CD14-positive monocyte (primary cell): ENCODE measurements around the gene VPS35L. TPM values are rescaled to one million over a fixed set of nuclear protein-coding genes. Genes with fewer than 3 reads are reported as not detected.
"Not testable (repeated sequence)": the region's sequence is repeated elsewhere in the genome, so short reads cannot be mapped to it uniquely, and the experiment has no call there.

Experiments
- DNase-seq, 3 donors: peaks; one replicate each; pipeline ENCODE4 v3.0.0-alpha.2; 2011 to 2022
- H2AFZ ChIP-seq: 2 replicates; pipeline ENCODE4 v1.6.0; 2012; ENCODE audit warnings: mild to moderate bottlenecking, low read depth, low read length, inconsistent platforms; ENCODE audit not compliant: insufficient read depth, poor library complexity, severe bottlenecking
- H3K27ac ChIP-seq, 2 donors: 1 replicate in 1 of 2; 2 replicates in 1 of 2; pipeline ENCODE4 v1.5.1; 2012 to 2013; ENCODE audit warnings: low read length in 2 of 2, control low read depth in 1 of 2, inconsistent platforms in 1 of 2, low read depth in 1 of 2, mild to moderate bottlenecking in 1 of 2
- H3K27me3 ChIP-seq, 2 donors: one replicate each; pipeline versions ENCODE4 v1.6.0 to v1.6.1; 2011 to 2013; ENCODE audit warnings: low read length in 2 of 2; ENCODE audit not compliant: control insufficient read depth in 2 of 2, insufficient read depth in 2 of 2
- H3K36me3 ChIP-seq, 2 donors: replicated peaks in 1 of 2; 1 replicate in 1 of 2; 2 replicates in 1 of 2; pipeline versions ENCODE4 v1.5.1 to v1.6.1; 2012 to 2013; ENCODE audit warnings: low read length in 2 of 2, control low read depth in 1 of 2, inconsistent platforms in 1 of 2, mild to moderate bottlenecking in 1 of 2; ENCODE audit not compliant: insufficient read depth in 2 of 2, control insufficient read depth in 1 of 2
- H3K4me1 ChIP-seq, 2 donors: 1 replicate in 1 of 2; 2 replicates in 1 of 2; pipeline versions ENCODE4 v1.5.1 to v1.6.1; 2012 to 2013; ENCODE audit warnings: low read length in 2 of 2, control low read depth in 1 of 2, inconsistent platforms in 1 of 2, mild to moderate bottlenecking in 1 of 2, moderate library complexity in 1 of 2; ENCODE audit not compliant: insufficient read depth in 2 of 2, control insufficient read depth in 1 of 2
- H3K4me2 ChIP-seq: replicated peaks from 2 replicates; pipeline ENCODE3; 2012; ENCODE audit warnings: low read length, moderate library complexity, mild to moderate bottlenecking; ENCODE audit not compliant: poor library complexity, severe bottlenecking; ENCODE audit errors: extremely low read depth
- H3K4me3 ChIP-seq, 3 experiments: fragments of 200-600 bp in 1 of 3; sonication (generic) in 1 of 3; replicated peaks in 1 of 3; 1 replicate in 2 of 3; 2 replicates in 1 of 3; pipeline ENCODE4 v1.5.1; 2011 to 2013; ENCODE audit warnings: low read length in 3 of 3, mild to moderate bottlenecking in 3 of 3, control low read depth in 2 of 3, low read depth in 2 of 3, inconsistent platforms in 1 of 3, moderate library complexity in 1 of 3
- H3K79me2 ChIP-seq: 2 replicates; pipeline ENCODE4 v1.6.0; 2012; ENCODE audit warnings: mild to moderate bottlenecking, control low read depth, inconsistent platforms, low read length, moderate library complexity; ENCODE audit not compliant: insufficient read depth
- H3K9ac ChIP-seq: 2 replicates; pipeline ENCODE4 v1.6.0; 2017; ENCODE audit warnings: low read length, mild to moderate bottlenecking; ENCODE audit not compliant: insufficient read depth, poor library complexity, severe bottlenecking
- H3K9me3 ChIP-seq, 2 donors: replicated peaks in 1 of 2; 1 replicate in 1 of 2; 2 replicates in 1 of 2; pipeline versions ENCODE4 v1.5.1 to v1.6.1; 2012 to 2013; ENCODE audit warnings: low read length in 2 of 2, control low read depth in 1 of 2; ENCODE audit not compliant: control insufficient read depth in 1 of 2, insufficient read depth in 1 of 2
- H4K20me1 ChIP-seq: 2 replicates; pipeline ENCODE4 v1.6.0; 2012; ENCODE audit warnings: mild to moderate bottlenecking, low read length, control low read depth, moderate library complexity; ENCODE audit not compliant: insufficient read depth
- H3K27ac Mint-ChIP-seq, 7 donors: one replicate each; pipeline ENCODE4 v1.8.0; 2020; ENCODE audit warnings: mild to moderate bottlenecking in 7 of 7, mixed read lengths in 7 of 7, moderate library complexity in 6 of 7, inconsistent platforms in 2 of 7
- H3K27me3 Mint-ChIP-seq, 3 donors: one replicate each; pipeline ENCODE4 v1.8.0; 2021 to 2022; ENCODE audit warnings: low read depth in 3 of 3, mild to moderate bottlenecking in 3 of 3, mixed read lengths in 3 of 3, moderate library complexity in 3 of 3, inconsistent platforms in 1 of 3
- H3K36me3 Mint-ChIP-seq, 2 donors: one replicate each; pipeline ENCODE4 v1.8.0; 2020; ENCODE audit warnings: mixed read lengths in 2 of 2, inconsistent platforms in 1 of 2, mild to moderate bottlenecking in 1 of 2
- H3K4me1 Mint-ChIP-seq: one replicate; pipeline ENCODE4 v1.8.0; 2020; ENCODE audit warnings: mild to moderate bottlenecking, mixed read lengths
- H3K4me3 Mint-ChIP-seq, 2 donors: one replicate each; pipeline ENCODE4 v1.8.0; 2020; ENCODE audit warnings: mild to moderate bottlenecking in 2 of 2, mixed read lengths in 2 of 2, moderate library complexity in 1 of 2
- H3K9me3 Mint-ChIP-seq, 7 donors: one replicate each; pipeline ENCODE4 v1.8.0; 2020 to 2022; ENCODE audit warnings: mixed read lengths in 7 of 7, mild to moderate bottlenecking in 6 of 7, moderate library complexity in 6 of 7, inconsistent platforms in 2 of 7
- CTCF ChIP-seq: fragments of 200-600 bp; IDR thresholded peaks from one replicate; pipeline ENCODE4 v1.8.0; 2022; ENCODE audit warnings: antibody characterized with exemption, mild to moderate bottlenecking
- WGBS: methylation state at CpG from one replicate; pipeline ENCODE4 v1.1.5; 2013; ENCODE audit warnings: missing lambda C conversion rate; ENCODE audit not compliant: insufficient coverage; 5-methylcytosine and 5-hydroxymethylcytosine counted together
- intact Hi-C, 2 donors: fragments of 100-400 bp; cut with micrococcal nuclease; formaldehyde crosslinking; loops; one replicate each; pipeline versions ENCODE4 v1.15.0 to v1.15.1; 2023
- polyA plus RNA-seq, 3 donors: library from polyadenylated mRNA; depleted of rRNA in 1 of 3; unstranded in 2 of 3; stranded (reverse) in 1 of 3; fragments of 300-500 nt in 2 of 3; fragments of >200 nt in 1 of 3; fragmentation: Illumina TruSeq in 2 of 3; gene quantifications; 1 replicate in 2 of 3; 2 replicates in 1 of 3; pipeline ENCODE4 v1.2.3, GENCODE V29; 2012 to 2021

VPS35L gene
- polyA plus RNA-seq, 3 donors, result 29.7 to 51.4 (median 48.8) TPM

GRCh38 chr16:19664166-19664565 lies 108.7 kb downstream of the VPS35L start:
- Mint-ChIP-seq H3K4me1 (no peaks in the 10 kb centered on the region), H3K27me3 (no peaks in the 10 kb centered on the region), H3K9me3 (peaks cover 0 to 6% (median 4%) of the 10 kb centered on the region in 7 donors), H3K4me3 (no peak overlapping the region), H3K27ac (no peak overlapping the region), H3K36me3 (peaks cover 57 to 78% of the 10 kb centered on the region in 2 donors)
- H3K4me2 ChIP-seq, result no peak overlapping the region
- H3K27ac ChIP-seq, result no peak overlapping the region
- H3K4me3 ChIP-seq, result no peak overlapping the region
- H3K4me1 ChIP-seq, result no peaks in the 10 kb centered on the region
- no peak overlapping the region for H3K9ac ChIP-seq
- H4K20me1 ChIP-seq, result no peaks in the 10 kb centered on the region
- no peak overlapping the region for H2AFZ ChIP-seq
- intact Hi-C loops, result no loop called here
- WGBS, result 99% methylated on average over 6 of the region's 6 CpGs
- peaks cover 11 to 58% of the 10 kb centered on the region in 2 donors for H3K36me3 ChIP-seq
- DNase-seq, result no peak
- no peaks in the 10 kb centered on the region for H3K9me3 ChIP-seq
- no peak for TF ChIP-seq CTCF
- H3K79me2 ChIP-seq, result no peaks in the 10 kb centered on the region
- H3K27me3 ChIP-seq, result no peaks in the 10 kb centered on the region

GRCh38 chr16:19665313-19665712 lies 109.8 kb downstream of the VPS35L start:
- H2AFZ ChIP-seq, H3K4me3 Mint-ChIP-seq, H3K27me3 ChIP-seq, intact Hi-C loops, H3K4me3 ChIP-seq, H3K4me1 Mint-ChIP-seq, H3K4me2 ChIP-seq, DNase-seq, H4K20me1 ChIP-seq, H3K79me2 ChIP-seq, H3K9me3 Mint-ChIP-seq, H3K4me1 ChIP-seq, H3K27me3 Mint-ChIP-seq, H3K9me3 ChIP-seq, H3K9ac ChIP-seq, H3K27ac ChIP-seq, H3K27ac Mint-ChIP-seq: not testable (repeated sequence)
- 100% methylated on average over 2 of the region's 3 CpGs for WGBS
- peaks cover 60 to 80% of the 10 kb centered on the region in 2 donors for H3K36me3 Mint-ChIP-seq
- peaks cover 19 to 60% of the 10 kb centered on the region in 2 donors for H3K36me3 ChIP-seq
